Stimulated activated naive CD8-positive, alpha-beta T cell treated with anti-CD3 and anti-CD28 coated beads, Interleukin-15, Interleukin-2, amounts not matched to agents 100 ng/mL and 50 ng/mL, for 24 hours (primary cell): Measurements from ENCODE around the gene MAML3.

Source experiments
- H3K27ac Mint-ChIP-seq: one replicate; pipeline ENCODE4 v1.8.0; 2021; ENCODE audit warnings: mild to moderate bottlenecking, mixed read lengths
- H3K27me3 Mint-ChIP-seq: one replicate; pipeline ENCODE4 v1.8.0; 2021; ENCODE audit warnings: mixed read lengths
- H3K36me3 Mint-ChIP-seq: one replicate; pipeline ENCODE4 v1.8.0; 2021; ENCODE audit warnings: low read depth, mixed read lengths
- H3K4me1 Mint-ChIP-seq: one replicate; pipeline ENCODE4 v1.8.0; 2021; ENCODE audit warnings: low read depth, mixed read lengths
- H3K4me3 Mint-ChIP-seq: one replicate; pipeline ENCODE4 v1.8.0; 2021; ENCODE audit warnings: mild to moderate bottlenecking, mixed read lengths
- H3K9me3 Mint-ChIP-seq: one replicate; pipeline ENCODE4 v1.8.0; 2021; ENCODE audit warnings: mixed read lengths

Gene MAML3

DNA sequence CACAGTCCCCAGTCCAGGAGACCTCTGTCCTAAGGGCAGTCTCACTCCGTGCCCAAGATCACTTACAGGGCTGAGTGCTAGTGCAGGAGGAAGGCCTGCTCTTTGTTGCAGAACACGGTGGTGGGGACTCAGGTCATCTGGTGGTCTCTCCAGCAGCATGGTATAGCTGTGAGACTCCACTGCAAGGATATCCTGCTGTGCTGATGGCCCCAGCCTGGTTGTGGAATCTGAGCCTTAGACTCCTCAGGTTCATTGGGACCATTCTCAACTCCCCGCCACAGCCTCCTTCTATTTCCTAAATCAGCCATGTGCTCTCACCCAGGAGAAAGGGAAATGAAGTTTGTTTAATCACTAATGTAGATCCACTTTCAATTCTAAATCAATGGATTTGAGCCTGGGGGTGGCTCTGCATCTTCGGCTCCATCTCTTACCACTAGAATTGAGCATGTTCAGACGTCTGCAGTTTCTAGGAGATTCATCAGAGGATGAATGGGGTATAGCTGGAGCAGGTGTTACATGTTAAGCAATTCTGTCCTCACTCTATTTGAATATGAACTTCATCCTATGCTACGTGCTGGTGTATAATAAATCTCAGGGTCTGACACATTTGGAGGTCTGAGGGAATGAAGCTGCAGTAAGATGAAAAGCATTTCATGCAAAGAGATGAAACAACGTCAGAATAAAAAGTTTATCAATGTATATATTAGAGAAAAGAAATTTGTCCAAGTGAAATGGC lies 299.1 kb downstream of the MAML3 start:
- no peaks in the 10 kb centered on the region for H3K9me3 Mint-ChIP-seq
- H3K27me3 Mint-ChIP-seq = peaks cover 10% of the 10 kb centered on the region
- no peaks in the 10 kb centered on the region for H3K36me3 Mint-ChIP-seq
- peaks cover 27% of the 10 kb centered on the region for H3K4me1 Mint-ChIP-seq
- no peak overlapping the region for H3K27ac Mint-ChIP-seq
- no peak overlapping the region for H3K4me3 Mint-ChIP-seq

DNA sequence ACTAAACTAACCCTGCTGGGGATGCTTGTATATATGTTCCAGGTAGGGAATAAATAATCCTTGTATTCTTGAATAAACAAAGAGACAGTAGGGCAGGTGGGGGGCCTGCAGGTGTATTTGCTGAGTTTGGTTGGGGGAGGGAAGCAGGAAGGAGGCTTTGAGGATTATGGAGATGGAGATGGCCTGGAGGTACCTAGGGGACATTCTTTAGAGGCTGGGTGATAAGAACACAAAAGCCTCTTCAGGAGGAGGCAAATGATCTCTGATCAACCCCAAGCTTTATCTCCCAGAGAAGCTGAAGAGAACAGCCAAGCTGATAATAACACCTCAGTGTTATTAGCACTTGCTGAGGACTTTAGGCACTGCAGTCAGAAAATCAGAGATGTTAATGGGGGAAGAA lies 300.7 kb downstream of the MAML3 start:
- H3K4me1 Mint-ChIP-seq = peaks cover 18% of the 10 kb centered on the region
- H3K4me3 Mint-ChIP-seq = no peak overlapping the region

DNA sequence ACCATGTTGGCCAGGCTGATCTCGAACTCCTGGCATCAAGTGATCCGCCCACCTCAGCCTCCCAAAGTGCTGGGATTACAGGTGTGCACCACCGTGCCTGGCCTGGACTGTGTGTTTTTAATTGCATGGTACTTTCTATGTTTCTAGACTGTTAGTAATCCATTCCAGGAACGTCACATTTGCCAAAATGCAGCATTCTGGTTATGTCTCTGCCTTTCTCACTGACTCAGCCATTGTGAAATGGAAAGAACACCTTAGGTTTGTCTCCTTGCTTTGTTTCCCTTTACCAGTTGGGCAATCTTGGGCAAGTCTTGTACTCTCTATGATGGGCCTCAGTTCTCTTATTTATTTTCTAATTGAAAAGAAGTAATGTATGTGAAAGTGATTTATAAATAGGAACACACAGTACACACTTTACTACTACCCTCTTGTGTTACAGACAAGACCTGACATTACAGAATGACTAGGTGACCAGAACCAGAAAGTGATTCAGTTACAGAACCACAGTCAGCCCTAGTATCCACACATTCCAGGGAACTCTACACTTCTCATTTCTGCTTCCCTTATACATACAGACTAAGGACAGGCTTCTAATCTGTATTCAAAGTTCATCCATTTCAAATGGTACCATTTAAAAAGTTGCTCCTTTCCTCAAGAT lies 301.2 kb downstream of the MAML3 start:
- Mint-ChIP-seq H3K9me3 (no peaks in the 10 kb centered on the region), H3K4me1 (peaks cover 12% of the 10 kb centered on the region), H3K36me3 (no peaks in the 10 kb centered on the region)

More for the DNA sequence above, 300.7 kb downstream of the MAML3 start:
- no peak overlapping the region for H3K27ac Mint-ChIP-seq
- H3K27me3 Mint-ChIP-seq = peaks cover 10% of the 10 kb centered on the region
- H3K9me3 Mint-ChIP-seq = no peaks in the 10 kb centered on the region
- H3K36me3 Mint-ChIP-seq = no peaks in the 10 kb centered on the region

DNA sequence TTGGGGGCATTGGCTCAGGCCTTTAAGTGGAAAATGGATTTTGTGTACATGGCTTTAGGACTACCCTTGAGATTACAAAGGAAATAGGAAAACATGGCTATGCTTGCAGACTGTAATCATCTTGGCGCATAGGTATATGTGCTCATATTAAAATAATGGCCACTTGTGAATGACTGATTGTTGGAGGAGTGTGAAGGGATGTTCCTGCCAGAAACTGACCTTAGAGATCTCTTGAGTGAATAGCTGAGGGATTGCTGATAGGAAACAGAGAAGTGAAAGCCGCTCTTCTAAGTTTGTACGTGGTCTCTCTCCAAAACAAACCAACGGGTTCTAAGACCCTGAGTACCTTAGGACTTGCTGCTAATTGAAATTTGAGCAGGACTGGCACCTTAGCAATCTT lies 302.3 kb downstream of the MAML3 start:
- no peaks in the 10 kb centered on the region for H3K36me3 Mint-ChIP-seq
- no peaks in the 10 kb centered on the region for H3K9me3 Mint-ChIP-seq
- H3K4me1 Mint-ChIP-seq = peaks cover under 1% of the 10 kb centered on the region
- H3K27me3 Mint-ChIP-seq = peaks cover 4% of the 10 kb centered on the region
- no peak overlapping the region for H3K27ac Mint-ChIP-seq
- H3K4me3 Mint-ChIP-seq = no peak overlapping the region

More for the DNA sequence above, 301.2 kb downstream of the MAML3 start:
- H3K4me3 Mint-ChIP-seq = no peak overlapping the region
- H3K27ac Mint-ChIP-seq = no peak overlapping the region
- H3K27me3 Mint-ChIP-seq = peaks cover 8% of the 10 kb centered on the region

DNA sequence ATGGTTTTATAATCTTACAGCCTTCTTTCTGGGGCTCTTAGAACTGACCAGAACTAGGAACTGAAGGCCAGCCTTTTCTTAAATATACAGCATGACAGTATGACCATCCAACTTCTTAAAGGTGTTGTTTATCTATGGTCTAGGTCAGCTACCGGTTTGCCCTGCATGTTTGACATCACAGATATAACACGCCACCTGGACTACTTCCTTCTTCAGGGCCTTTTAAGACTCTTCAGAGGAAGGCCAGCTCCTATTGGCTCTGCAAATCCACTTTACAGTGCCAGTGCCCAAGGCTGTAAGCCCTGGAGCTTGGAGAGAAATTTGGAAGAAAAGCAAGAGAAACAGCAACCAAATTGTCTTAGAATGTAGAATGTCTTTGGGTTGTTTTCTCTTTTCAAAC lies 302.9 kb downstream of the MAML3 start:
- no peaks in the 10 kb centered on the region for H3K4me1 Mint-ChIP-seq
- no peaks in the 10 kb centered on the region for H3K9me3 Mint-ChIP-seq
- no peak overlapping the region for H3K4me3 Mint-ChIP-seq
- H3K36me3 Mint-ChIP-seq = no peaks in the 10 kb centered on the region
- peaks cover 4% of the 10 kb centered on the region for H3K27me3 Mint-ChIP-seq
- no peak overlapping the region for H3K27ac Mint-ChIP-seq

DNA sequence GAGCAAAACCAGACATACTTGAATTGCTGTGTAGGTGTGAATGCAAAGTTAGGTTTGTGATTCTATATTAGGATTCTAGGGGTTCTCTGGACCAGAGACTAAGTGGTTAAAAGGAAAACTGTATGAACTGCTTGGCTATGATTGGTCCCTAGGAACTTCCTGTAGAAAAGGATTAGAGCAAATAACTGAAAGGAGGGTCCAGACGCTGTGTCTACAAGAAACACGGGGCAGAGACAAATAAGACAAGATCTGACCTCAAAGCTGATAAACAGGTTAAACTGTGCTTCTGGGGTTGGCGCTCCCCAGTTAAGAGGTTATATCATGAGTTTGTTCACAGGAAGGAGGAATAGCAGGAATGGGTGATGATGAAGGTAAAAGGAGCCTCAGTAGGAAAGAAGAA lies 304.8 kb downstream of the MAML3 start:
- no peak overlapping the region for H3K4me3 Mint-ChIP-seq
- no peaks in the 10 kb centered on the region for H3K9me3 Mint-ChIP-seq
- H3K27me3 Mint-ChIP-seq = no peaks in the 10 kb centered on the region
- no peaks in the 10 kb centered on the region for H3K4me1 Mint-ChIP-seq
- H3K36me3 Mint-ChIP-seq = no peaks in the 10 kb centered on the region
- H3K27ac Mint-ChIP-seq = no peak overlapping the region

DNA sequence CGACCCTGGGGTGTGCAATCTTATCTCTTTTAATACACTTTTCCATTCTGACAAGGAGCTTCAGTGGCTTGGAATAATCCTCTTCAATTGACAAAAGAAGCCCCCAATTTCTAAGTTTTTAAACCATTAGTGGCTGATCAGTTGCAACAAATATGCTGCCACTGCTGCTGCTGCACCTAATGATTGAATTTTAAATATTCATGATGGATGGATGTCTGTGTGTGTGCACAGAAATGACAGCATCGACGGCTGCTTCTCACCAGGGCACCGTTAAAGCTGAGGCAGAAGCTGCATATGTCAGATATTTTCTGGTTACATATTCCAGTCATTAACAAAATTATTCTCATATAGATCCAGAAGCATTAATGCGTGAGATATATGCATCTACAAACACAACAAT lies 306.0 kb downstream of the MAML3 start:
- H3K9me3 Mint-ChIP-seq = no peaks in the 10 kb centered on the region
- H3K27me3 Mint-ChIP-seq = no peaks in the 10 kb centered on the region
- no peak overlapping the region for H3K27ac Mint-ChIP-seq
- H3K36me3 Mint-ChIP-seq = no peaks in the 10 kb centered on the region
- H3K4me1 Mint-ChIP-seq = no peaks in the 10 kb centered on the region
- H3K4me3 Mint-ChIP-seq = no peak overlapping the region

DNA sequence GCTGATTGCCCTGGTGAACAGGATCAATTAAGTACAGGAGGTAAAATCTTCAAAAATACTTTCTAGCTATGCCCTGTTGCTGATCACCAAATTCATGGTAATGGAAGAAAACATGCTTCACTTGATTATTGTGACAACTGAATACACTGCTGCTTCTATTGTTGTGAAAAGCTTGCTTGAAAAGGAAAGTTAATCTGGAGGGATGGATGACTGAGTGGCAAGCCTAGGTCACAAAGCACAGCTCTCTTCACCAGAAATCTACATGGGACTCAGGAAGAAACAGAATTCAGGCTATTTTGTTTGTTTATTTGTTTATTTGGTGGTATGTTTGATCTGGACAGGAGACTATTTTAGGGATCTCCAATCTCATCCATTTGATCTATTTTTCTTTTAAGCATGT lies 306.4 kb downstream of the MAML3 start:
- Mint-ChIP-seq H3K36me3 (no peaks in the 10 kb centered on the region), H3K4me3 (no peak overlapping the region), H3K27ac (no peak overlapping the region), H3K4me1 (no peaks in the 10 kb centered on the region), H3K27me3 (no peaks in the 10 kb centered on the region), H3K9me3 (no peaks in the 10 kb centered on the region)

DNA sequence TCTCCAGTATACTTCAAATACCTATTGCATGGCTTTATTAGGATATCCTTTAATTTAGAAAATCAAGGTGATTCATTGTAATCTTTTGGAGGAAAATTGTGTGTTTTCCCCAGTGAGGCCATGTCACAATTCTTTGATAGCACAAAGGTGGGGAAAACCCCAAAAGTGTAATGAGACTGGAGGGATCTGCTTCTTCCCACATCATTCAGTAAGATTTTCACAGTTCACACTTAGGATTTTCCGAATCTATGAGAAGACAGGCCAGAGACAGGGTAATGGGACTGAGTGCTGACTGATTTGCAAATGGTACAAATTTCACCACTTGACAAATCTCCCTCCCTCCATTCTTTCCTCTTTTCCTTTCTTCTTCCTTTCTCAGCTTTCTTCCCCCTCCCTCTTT lies 307.2 kb downstream of the MAML3 start:
- no peak overlapping the region for H3K27ac Mint-ChIP-seq
- H3K9me3 Mint-ChIP-seq = no peaks in the 10 kb centered on the region
- no peaks in the 10 kb centered on the region for H3K27me3 Mint-ChIP-seq
- H3K4me1 Mint-ChIP-seq = no peaks in the 10 kb centered on the region
- no peaks in the 10 kb centered on the region for H3K36me3 Mint-ChIP-seq
- no peak overlapping the region for H3K4me3 Mint-ChIP-seq

DNA sequence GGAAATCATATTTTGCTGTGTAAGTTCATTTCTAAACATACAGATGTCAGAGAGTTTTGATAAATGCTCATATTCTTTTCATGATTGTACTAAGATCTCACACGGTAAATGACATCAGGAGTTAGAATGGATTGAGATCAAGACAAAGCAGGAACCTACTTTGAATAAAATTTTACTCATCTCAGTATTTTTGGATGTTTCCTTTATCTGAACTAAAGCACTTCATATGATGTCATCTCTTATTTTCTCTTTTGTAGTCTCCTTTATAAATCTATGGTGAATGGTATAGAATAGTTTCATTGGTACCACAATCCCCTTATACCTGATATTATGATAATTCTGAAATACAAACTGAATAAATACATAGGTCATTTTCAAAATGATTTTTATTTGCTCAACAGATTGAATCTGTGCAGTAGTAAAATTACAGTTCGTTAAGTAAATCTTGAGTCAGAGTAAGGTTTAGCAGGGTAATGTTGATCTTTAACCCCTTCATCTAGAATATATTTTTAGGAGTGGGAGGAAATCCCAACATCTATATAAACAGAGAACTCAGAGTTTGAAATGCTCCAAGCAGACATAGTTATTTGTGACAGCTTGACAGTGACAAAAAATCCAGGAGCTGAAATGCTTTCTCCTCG lies 308.4 kb downstream of the MAML3 start:
- no peaks in the 10 kb centered on the region for H3K4me1 Mint-ChIP-seq
- no peak overlapping the region for H3K27ac Mint-ChIP-seq
- H3K36me3 Mint-ChIP-seq = no peaks in the 10 kb centered on the region
- no peaks in the 10 kb centered on the region for H3K9me3 Mint-ChIP-seq
- no peaks in the 10 kb centered on the region for H3K27me3 Mint-ChIP-seq
- H3K4me3 Mint-ChIP-seq = no peak overlapping the region

DNA sequence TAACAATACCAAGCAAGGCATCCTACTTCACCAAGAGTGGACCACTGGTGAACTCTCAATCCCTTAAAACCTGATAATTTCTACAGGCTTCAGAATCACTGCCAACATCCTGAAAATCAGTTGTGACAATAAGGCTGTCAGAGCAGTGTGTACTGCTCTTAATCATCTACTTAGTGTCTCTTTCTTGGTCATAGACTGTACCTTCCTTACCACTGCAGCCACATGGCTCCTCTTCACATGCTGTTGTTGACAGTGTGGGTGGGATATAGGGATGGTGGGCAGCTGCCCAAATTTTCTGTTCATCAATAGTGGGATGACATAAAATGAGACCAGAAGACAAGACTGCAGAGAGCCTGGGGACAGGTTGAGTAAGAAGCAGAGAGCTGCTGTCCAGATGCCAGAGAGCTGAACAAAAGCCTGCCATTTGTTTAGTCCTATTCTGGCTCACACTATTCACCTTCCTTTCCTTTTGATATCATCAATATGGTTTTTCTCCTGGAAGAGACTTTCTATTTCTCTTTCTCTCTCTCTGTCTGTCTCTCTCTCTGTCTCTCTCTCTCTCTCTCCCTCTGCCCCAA lies 309.4 kb downstream of the MAML3 start:
- H3K36me3 Mint-ChIP-seq = no peaks in the 10 kb centered on the region
- no peak overlapping the region for H3K27ac Mint-ChIP-seq
- H3K27me3 Mint-ChIP-seq = no peaks in the 10 kb centered on the region
- H3K4me1 Mint-ChIP-seq = no peaks in the 10 kb centered on the region
- no peaks in the 10 kb centered on the region for H3K9me3 Mint-ChIP-seq
- H3K4me3 Mint-ChIP-seq = no peak overlapping the region

DNA sequence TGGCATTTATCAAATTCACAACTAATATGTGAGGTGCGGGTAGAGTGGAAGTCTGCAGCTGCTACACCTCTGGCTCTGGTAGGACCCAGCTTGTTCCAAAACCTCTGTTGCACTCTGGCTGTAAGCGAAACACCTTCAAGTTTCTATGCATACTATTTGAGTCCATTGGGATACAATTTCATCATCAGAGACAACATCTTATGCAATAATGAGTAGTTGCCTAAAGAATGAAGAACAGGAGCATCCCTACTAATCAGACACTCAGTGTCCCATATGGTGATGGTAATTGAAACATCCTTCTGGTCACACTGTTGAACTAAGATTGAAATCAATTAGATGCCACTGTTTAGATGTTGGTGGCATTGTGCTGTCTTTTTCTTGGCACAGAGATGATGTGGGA lies 309.9 kb downstream of the MAML3 start:
- Mint-ChIP-seq H3K27me3 (no peaks in the 10 kb centered on the region), H3K4me3 (no peak overlapping the region), H3K9me3 (no peaks in the 10 kb centered on the region), H3K36me3 (no peaks in the 10 kb centered on the region), H3K4me1 (no peaks in the 10 kb centered on the region), H3K27ac (no peak overlapping the region)

DNA sequence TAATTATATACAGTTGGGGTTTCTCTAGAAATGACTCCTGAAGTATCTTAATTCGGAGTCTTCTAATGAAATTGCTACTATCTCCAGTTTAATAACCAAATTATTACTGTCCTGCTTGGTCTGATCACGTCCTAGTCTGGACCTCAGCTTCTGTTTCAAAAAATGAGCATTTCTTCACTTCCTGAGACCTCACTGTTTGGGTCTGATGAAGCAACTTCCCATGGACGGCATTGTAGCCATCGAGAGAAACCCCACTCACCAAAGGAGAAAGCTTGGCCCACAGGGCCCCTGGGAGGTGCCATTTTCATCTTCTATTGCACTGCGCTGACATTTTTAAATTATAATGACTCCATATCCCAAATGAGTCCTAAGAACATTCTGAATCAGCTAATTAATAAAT lies 310.3 kb downstream of the MAML3 start:
- H3K27me3 Mint-ChIP-seq = no peaks in the 10 kb centered on the region
- H3K27ac Mint-ChIP-seq = no peak overlapping the region
- no peaks in the 10 kb centered on the region for H3K9me3 Mint-ChIP-seq
- no peak overlapping the region for H3K4me3 Mint-ChIP-seq
- H3K36me3 Mint-ChIP-seq = no peaks in the 10 kb centered on the region
- no peaks in the 10 kb centered on the region for H3K4me1 Mint-ChIP-seq

DNA sequence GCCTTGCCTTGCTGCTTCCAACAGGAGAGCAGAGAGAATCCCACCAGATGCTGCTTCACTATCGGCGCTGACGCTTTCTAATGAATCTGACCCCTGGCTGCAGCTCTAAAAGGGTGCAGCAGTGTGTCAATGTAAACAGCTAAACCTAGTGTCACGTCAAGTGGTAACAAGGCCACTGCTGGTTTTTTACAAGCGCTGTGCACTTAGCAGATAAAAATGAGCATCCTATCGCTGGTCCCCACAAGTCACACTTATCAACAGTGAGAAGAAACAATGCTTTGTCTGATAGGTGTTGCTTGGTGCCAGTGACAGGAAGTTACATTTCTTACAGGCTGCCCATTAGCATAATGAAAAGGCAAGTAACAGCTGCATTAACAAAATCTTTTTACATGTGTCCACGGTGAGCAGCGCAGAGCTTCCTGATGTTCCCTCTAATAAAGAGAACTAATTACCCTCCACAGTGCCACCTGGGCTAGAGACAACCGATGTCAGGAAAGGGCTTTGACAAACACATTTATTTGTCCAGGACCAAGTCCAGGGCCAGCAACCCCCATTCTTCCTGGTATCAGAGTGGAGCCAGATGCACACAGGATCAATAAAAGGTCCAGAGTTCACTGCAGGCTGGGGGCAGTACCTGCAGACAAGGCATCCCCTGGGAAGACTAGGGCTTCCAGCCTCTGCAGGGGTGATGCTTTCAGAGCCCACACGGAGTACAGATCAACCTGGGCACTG lies 312.4 kb downstream of the MAML3 start:
- H3K4me3 Mint-ChIP-seq = no peak overlapping the region
- H3K27ac Mint-ChIP-seq = no peak overlapping the region
- H3K9me3 Mint-ChIP-seq = no peaks in the 10 kb centered on the region
- H3K4me1 Mint-ChIP-seq = no peaks in the 10 kb centered on the region
- no peaks in the 10 kb centered on the region for H3K36me3 Mint-ChIP-seq
- H3K27me3 Mint-ChIP-seq = no peaks in the 10 kb centered on the region

DNA sequence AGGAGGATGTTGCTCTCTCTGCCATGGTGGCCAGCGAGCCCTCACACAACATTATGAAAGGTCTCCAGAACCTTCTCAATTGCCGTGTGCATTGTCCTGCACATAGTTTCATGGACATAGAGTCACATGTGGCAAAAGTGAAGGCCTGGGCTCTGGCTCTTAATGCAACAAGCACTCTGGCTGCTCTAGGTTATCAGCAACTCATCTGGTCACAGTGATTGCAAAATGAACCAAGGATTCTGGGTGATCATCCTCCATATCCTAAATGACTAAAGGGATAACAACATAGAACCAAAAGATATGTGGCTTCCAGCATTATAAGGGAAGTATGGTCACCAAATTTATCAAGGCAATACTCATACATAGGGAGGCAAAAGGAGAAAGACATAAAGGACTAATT lies 313.2 kb downstream of the MAML3 start:
- Mint-ChIP-seq H3K27ac (no peak overlapping the region), H3K36me3 (no peaks in the 10 kb centered on the region), H3K9me3 (no peaks in the 10 kb centered on the region), H3K4me1 (no peaks in the 10 kb centered on the region), H3K4me3 (no peak overlapping the region), H3K27me3 (no peaks in the 10 kb centered on the region)
